NCI-H1105 treated with DMSO at 0.1 percent for 48 hours (cell line): Measurements from ENCODE around the gene HOMER2.
"Not testable (repeated sequence)": the region's sequence is repeated elsewhere in the genome, so short reads cannot be mapped to it uniquely, and the experiment has no call there.

Experiments
- DNase-seq: peaks from one replicate; lab custom pipeline; 2025; lab: John Stamatoyannopoulos, UW

HOMER2 gene

GRCh38 chr15:82952158-82953081 is at the start of gene HOMER2:
Gene HOMER2 (minus strand): TSS chr15:82952720. CDS start chr15:82952535, 185 bp downstream.
- peak; percentile 23 for DNase-seq

DNA sequence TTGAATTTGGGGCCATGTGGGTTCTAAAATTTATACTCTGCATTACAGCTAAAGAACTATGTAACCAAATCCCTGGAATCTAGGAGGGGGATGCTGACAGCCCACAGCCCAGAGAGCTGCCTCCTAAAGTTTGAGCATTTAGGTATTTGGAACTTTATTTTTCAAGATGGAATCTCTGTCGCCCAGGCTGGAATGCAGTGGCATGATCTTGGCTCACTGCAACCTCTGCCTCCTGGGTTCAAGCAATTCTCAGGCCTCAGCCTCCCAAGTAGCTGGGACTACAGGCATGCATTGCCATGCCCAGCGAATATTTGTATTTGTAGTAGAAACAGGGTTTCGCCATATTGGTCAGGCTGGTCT is 48.1 kb upstream of the HOMER2 start:
- not testable (repeated sequence) for DNase-seq

DNA sequence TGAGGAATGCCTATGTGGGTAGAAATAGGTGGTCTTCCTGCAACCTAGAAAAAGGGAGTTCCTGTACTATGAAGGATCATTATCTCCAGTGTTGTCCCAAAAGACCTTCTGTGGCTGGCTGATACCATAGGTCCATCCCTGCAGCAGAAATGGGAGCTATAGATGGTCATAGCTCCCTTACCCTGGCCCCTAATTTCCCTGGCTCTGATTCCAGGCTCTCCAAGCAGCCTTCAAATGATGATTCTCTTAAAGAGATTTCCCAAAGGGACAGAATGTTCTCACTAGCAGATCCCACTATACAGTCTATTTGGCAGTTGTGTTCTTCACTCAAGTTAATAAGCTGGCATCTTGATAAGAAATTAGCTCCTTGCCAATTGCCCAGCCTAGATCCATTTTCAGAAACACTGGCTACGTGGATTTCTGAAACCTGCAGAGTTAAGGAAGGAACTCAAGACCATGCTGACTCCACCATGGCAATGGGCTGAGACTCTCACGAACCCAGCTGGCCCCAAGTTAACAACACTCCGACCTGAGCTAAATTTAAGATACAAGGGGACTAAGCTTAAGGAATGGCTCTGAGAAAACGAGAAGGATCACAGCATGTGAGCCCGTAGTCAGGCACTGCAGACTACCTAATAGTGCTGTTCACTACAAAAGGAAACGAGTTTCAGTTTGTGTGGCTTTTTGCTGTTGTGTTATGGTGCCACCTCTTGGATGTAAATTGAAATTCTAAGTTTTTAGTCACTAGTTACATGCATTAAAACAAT is 47.6 kb upstream of the HOMER2 start:
- DNase-seq = peak; percentile 55

DNA sequence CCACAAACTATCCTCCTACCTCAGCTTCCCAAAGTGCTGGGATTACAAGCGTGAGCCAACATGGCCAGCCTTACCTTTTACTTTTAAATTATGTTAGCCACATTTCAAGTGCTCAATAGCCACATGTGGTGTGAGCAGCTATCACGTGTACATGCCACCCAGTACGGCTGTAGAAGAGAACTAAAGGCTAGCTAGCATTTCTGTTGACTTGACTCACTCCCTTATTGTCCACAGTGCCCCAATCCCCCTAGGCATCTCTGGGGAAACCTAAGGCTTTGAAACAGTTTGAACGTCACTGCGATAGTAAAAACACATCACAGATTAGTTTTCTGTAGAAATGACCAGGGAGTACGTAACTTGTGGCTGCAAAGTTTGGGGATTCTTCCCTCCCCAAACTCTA is 46.9 kb upstream of the HOMER2 start:
- DNase-seq = no peak

DNA sequence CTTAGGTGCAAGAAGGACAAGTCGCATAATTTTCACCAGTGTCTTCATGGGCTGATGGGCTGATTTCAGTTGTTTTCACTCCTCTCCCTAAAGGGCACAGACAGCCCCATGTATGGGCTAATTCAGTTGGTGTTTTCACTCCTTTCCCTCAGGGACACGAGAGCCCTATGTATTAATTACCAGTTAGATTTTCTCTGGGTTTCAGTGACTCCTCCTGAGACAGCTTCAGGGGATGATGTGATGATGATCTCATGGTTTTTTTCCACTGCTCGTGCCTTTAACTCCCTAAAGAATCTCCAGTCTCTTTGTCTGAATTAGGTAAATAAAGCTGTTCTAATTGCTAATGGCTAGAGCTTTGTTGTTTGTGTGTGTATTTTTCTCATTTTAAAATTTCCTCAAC is 43.4 kb upstream of the HOMER2 start:
- DNase-seq = no peak

GRCh38 chr15:82995076-82995475 is 42.6 kb upstream of the HOMER2 start:
- no peak for DNase-seq

- no peak for DNase-seq
These were observed 40.6 kb upstream of the HOMER2 start for GRCh38 chr15:82993144-82993543.

DNA sequence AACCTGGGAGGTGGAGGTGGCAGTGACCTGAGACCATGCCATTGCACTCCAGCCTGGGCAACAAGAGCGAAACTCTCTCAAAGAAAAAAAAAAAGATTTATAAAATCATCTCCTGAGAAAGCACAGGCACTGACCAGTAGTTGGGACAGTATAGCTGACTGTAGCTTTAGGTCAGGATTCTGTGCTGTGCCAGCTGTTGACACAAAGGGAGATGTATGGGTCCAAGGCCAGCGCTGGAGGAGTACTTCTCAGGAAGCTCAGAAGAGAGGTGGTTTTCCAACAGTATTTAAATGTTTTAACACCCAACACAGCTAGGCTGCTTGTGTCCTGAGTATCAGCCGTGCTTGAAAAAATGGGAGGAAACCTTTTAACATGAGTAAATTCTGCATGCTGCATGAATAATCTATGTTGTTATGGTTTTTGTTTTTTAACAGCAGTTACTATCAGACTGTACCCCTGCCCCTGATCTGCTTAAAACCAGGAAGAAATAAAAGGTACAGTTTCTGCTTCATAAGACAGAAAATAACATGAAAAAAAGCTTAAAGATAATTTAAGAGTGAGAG is 40.0 kb upstream of the HOMER2 start:
- DNase-seq = no peak

DNA sequence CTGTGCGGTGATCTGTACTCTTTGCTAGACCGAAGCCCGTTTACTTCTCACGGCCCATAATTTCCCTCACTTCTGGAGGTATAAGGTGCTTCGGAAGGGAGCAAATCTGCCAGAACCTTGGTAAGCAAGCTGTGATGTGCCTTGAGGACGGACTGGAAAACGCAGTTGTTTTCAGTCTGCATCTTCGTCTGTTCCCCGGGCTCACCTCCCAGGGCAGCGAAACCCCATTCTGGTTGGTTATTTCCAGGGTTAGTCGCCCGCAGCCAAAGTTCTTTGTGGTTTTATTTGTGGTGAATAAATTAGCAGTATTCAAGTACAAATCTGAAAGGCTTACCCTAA is 33.9 kb upstream of the HOMER2 start:
- no peak for DNase-seq

DNA sequence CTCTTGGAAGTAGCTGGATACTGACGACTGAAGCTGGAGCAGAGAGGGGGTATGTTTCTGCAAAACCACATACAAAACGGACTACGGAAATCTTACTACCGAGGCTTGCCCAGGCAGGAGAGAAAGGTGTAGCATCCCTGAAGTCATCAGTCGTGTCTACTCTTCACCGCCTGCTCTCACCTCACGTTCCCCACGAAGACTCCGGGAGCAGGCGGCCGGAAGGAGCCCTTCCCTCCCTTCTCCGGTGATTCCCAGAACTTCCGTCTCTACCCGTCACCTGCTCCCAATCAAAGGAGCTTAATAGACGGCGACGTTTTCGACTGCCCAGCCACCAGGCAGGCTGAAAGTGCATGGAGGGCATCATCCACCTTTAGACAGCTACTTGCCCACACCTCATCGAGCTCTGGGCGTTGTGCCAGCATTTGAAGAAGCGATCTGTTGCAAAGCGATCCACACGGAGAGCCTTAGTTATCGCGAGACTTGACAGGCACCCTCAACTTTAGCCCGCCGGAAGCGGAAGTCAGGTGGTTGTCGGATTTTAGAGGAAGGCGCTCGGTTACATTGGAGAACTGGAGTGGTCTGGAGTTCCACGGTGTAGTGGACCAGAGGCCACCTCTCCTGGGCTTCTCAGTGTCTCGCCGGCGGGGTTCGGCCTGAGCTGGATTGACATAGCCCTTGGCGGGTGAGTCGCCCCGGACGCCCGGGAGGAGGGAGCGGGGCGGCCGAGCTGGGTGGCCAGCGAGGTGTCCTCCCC is 33.3 kb upstream of the HOMER2 start, which contains the start of gene RAMAC:
TSS of gene RAMAC (plus strand) at position 523 of the 754 bp plus-strand sequence. CDS start 2,809 bp downstream, outside the sequence.
- peak; percentile 85 for DNase-seq

DNA sequence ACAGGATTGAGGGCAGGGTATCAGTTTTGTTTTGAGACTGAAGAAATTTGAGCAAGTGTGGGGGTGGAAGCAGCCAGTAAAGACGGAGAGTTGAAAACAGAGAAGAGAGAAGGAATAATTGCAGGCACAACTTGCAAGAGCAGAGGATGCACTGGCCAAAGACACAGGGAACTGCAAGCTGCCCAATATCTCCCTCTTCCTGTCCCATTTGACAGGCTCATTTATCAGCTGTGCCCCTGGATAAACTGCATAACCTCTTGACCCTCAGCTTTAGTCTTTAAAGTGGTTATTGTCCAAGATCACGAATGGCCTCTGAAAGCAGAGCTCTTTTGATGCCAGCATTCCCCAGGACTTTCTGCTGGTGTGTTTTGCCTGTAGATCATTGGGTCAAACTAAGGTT is 28.5 kb upstream of the HOMER2 start:
- DNase-seq = no peak

DNA sequence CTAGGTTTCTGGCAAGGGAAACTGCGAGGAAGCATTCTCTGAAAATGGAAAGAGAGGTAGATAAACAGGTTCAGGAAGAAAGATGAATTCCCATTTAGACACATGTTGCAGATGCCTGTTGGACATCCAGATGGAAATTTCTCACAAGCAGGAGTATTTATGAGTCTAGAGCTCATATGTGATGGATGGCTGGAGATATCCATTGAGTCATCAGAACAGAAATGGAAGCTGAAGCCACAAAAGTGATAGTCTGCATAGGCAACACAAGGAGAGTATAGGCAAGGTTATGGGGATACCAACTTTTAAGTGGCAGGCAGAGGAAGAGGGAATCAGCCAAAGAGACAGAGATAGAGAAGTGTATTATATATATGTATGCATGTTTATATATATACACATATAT is 27.2 kb upstream of the HOMER2 start:
- DNase-seq = no peak

GRCh38 chr15:82978438-82978837 is 25.9 kb upstream of the HOMER2 start:
- no peak for DNase-seq

DNA sequence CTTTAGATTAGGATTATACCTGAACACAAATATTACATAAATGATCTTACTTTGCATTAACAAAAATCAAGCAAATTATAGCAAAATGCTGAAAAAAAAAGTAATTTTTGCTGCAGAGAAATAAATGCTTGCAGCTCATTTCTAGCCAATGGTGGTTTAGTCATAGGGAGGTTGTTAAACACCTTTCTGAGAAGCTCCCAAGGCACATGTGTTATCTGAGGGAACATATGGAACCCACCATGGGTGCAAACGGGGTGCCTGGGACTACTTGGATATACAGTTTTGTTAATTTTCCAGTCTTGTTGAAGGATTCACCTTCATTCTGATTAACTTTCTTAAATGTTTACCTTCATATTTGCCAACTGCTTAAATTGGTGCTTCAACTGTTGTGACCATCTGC is 24.6 kb upstream of the HOMER2 start:
- DNase-seq = no peak

DNA sequence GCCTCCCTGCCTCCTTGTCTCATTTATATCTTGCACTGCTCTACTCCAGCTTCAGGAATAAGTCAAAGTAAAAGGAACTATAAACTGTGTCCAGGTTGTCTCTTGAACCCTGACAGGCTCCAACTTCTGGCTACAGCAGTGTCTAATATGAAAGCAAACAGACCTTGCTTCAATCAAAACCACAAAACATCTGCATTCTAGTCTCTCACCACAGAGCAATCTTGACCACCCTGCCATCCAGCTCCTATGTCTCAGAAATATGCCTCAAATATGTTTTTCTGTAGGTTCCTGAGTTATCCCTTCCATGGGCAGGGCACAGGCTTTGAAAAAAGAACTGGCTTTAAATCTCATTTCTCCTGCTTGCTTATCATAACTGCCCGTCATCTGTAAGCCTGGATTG is 20.5 kb upstream of the HOMER2 start:
- DNase-seq = no peak

DNA sequence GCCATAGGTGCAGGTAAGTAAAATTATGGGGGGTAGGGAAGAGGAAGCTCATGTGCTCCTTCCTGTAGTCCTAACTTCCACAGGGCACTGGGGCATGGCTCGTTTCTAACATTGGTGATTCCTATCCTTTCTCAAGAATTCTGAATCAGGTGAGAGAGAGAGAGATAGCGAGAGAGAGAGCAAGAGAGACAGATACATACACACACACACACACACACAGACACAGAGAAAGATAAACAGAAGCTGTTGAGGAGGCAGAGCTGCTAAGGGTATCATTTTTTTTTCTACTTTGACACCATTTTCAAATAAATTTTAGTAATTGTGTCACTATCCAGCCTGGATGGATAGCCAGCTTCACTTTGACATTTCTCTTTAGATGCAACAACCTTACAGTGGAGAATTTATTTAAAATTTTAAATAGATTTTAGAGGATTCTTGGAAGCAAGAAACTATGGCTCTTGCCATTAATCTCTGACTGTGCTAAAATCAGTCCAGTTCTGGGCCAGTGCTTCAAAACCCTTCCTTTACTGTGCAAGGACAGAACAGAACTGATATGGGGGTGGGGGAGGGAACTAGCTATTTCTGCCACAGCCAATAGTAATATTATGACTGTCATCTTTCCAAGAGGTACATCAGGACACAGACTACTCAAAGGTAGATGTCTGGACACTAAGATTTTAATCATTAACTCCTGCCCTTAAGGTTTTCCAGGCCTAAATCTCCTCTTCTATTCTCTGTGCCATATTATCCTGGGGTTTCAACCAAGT is 18.9 kb upstream of the HOMER2 start:
- no peak for DNase-seq

- DNase-seq = no peak
These were observed 18.2 kb upstream of the HOMER2 start for GRCh38 chr15:82970696-82971095.

DNA sequence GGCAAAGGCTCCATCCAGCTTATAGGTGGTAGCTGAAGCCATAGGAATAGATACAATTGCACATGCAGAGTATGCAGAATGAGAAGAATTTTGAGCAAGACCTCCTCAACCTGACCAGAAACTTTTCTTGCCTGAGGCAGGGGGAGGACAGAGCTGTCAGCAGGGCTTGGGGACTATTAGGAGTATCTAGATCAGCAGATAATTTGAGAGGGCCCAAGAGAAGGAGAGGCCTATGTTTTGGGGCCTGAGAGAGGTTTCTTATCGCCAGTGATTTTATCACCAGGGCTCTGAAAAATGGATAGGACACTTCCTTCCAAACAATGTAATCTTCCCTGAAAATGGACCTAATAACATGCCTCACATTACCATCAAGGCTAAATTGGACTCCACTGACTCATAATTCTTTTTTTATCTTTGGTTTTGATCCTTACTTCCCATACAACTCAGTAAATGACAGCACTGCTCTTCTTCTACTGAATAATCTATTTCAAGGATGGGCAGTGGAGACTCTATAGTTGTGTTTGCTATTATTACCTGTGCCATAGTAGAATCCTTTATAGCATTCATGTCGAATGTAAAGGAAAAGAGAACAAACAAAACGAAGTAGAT is 17.7 kb upstream of the HOMER2 start:
- DNase-seq = no peak

DNA sequence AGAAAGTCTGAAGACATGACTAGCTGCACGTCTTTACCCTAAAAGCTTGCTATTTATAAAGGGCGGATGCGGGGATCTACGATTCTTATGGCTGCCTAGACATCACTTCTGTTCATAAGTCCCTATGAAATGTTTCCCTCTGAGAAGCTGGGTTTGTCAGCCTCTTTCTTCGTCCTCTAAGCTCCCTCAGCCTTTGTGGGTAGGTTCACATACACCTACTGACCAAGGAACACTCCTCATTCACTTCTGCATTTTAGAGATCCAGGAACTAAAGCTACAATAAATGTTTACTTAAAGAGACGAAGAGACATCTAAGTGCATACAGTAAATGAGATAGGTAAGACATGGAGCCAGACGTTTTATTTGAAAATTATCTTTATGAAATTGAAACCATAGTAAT is 16.8 kb upstream of the HOMER2 start:
- DNase-seq = no peak

DNA sequence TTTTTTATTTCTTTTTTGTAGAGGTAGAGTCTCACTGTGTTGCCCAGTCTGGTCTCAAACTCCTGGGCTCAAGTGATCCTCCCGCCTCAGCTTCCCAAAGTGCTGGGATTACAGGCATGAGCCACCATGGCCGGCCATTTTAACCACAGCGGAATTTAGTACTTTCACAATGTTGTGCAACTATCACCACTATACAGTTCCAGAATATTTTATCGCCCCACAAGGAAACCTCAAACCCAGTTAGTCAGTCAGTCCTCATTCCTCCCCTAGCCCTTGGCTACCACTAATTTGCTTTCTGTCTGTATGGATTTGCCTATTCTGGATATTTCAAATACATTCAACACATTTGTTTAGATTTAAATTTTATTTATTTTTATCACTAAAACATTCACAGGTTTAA is 15.5 kb upstream of the HOMER2 start:
- no peak for DNase-seq

- no peak for DNase-seq
These were observed 14.2 kb upstream of the HOMER2 start for GRCh38 chr15:82966671-82967071.
